Muscle layer of colon (tissue), 2 donors: ENCODE measurements around the gene TNS4.

Experiments
- H3K27ac ChIP-seq: one replicate; pipeline ENCODE4 v1.7.0; 2013; ENCODE audit warnings: low read depth, mild to moderate bottlenecking, low read length, moderate library complexity
- H3K27me3 ChIP-seq, 2 donors: one replicate each; pipeline ENCODE4 v1.7.0; 2013; ENCODE audit warnings: low read length in 2 of 2, mild to moderate bottlenecking in 2 of 2; ENCODE audit not compliant: insufficient read depth in 2 of 2, control insufficient read depth in 1 of 2
- H3K36me3 ChIP-seq: one replicate; pipeline ENCODE4 v1.7.0; 2013; ENCODE audit warnings: mild to moderate bottlenecking, low read length; ENCODE audit not compliant: insufficient read depth
- H3K4me1 ChIP-seq: one replicate; pipeline ENCODE4 v1.7.0; 2013; ENCODE audit warnings: mild to moderate bottlenecking, low read length; ENCODE audit not compliant: insufficient read depth
- H3K4me3 ChIP-seq, 2 donors: one replicate each; pipeline ENCODE4 v1.7.0; 2013; ENCODE audit warnings: low read length in 2 of 2, low read depth in 1 of 2, mild to moderate bottlenecking in 1 of 2, moderate library complexity in 1 of 2
- H3K9ac ChIP-seq: one replicate; pipeline ENCODE4 v1.7.0; 2013; ENCODE audit warnings: low read length
- H3K9me3 ChIP-seq: one replicate; pipeline ENCODE4 v1.7.0; 2013; ENCODE audit warnings: mild to moderate bottlenecking, low read length
- donor health status: abdominal sarcoma.
- donor health status: Adenocarcinoma of cecum.

The TNS4 gene

DNA sequence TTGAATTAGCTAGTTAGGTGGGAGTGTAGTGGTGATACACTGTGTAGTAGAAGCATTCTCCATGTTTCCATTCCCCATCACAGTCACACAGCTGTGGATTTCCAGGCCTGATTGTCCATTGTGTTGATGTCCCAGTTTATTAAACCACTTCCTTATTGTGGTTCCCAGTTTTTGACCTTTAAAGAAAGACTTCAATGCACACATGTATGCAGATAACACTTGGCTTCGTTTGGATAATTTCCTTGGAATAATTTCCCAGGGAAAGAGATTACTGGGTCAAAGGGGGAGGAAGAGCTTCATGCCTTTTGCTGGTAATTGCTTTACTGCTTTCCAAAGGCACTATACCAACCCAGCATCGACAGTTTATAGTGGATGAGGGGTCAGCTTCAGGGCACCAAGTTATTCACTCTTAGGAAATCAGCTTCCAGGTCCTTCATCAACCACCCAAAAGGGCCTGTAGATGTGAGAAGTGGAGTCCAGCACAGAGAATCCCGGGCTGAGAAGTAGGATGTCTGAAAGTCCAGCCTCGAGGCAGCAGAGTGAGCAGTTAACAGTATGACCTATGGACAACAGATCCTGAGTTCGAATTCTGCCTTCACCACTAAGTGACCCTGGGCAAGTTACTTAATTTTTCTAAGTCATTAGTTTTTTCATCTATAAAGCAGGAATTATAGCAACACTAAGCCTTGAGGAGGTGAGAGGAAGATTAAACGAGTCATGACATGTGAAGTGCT, 31.3 kb upstream of the TNS4 start:
- H3K4me3 ChIP-seq = no peak overlapping the region
- no peaks in the 10 kb centered on the region for H3K36me3 ChIP-seq
- no peaks in the 10 kb centered on the region for H3K9me3 ChIP-seq
- H3K9ac ChIP-seq = peak overlapping the region; percentile 45
- no peaks in the 10 kb centered on the region for H3K27me3 ChIP-seq
- H3K4me1 ChIP-seq = peaks cover 41% of the 10 kb centered on the region
- H3K27ac ChIP-seq = peak overlapping the region; percentile 4

DNA sequence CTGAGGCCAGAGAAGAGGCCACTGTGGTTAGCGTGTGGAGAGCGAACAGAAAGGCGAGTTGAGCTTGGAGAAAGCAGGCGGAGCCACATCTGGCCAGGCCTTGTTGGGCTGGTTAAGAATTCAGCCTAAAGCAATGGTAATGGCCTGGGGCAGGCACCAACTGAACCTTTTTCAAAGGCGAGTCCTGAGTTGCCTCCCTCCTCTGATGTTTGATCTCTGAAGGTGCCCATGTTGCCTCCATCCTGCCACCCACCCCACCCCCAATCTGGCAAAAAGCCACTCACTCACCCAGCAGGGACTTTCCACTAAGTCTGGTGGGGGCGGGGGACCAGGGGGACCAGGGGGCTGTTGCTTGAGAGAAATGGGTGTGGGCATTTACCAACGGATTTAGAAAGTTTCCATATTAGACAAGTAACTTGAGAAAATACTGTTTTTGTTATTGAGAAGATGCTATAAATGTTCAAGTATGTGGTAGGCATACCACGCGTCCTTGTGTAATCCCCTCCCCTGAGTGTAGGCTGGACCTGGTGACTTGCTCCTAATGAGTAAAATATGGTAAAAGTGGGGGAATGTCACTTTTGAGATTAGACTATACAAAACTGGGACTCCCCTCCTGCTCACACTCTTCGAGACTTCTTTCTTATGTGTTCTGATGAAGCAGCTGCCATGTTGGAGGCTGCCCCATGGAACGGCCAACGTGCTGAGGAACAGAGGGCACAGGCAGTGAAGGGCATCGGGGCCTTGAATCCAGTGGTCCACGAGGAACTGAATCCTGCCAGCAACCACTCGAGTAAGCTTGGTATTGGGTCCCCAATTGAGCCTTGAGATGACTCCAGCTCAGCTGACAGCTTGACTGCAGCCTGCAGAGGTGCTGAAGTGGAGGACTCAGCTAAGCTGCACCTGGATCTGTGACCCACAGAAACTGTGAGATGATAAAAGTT, 29.9 kb upstream of the TNS4 start:
- H3K9me3 ChIP-seq = no peaks in the 10 kb centered on the region
- no peak overlapping the region for H3K9ac ChIP-seq
- H3K27ac ChIP-seq = no peak overlapping the region
- peaks cover 29% of the 10 kb centered on the region for H3K4me1 ChIP-seq
- H3K36me3 ChIP-seq = no peaks in the 10 kb centered on the region
- no peaks in the 10 kb centered on the region for H3K27me3 ChIP-seq
- no peak overlapping the region for H3K4me3 ChIP-seq

DNA sequence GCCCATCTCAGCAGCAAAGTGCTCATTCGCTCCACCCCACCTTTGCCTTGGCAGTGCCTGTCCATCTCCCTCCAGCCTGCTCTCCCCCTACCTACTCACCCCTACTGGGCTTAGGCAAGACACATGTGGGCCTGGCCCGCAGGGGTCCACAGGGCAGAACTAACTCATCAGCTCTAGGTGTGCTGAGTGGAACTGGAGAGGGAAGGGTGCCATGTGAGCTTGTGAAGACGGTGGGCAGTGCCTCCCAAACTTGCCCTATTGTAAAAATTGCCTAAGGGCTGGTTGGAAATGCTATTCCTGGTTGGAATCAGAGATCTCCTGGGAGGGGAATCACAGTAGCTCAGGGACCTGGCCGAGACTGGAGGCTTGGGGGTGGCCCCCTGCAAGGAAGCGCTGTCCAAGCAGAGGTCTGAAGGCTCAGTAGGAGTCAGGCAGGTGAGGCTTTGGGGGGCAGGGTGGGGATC, 29.1 kb upstream of the TNS4 start:
- Histone ChIP-seq H3K27me3 (no peaks in the 10 kb centered on the region), H3K4me1 (peaks cover 21% of the 10 kb centered on the region), H3K9ac (no peak overlapping the region), H3K9me3 (no peaks in the 10 kb centered on the region), H3K4me3 (no peak overlapping the region), H3K27ac (no peak overlapping the region), H3K36me3 (no peaks in the 10 kb centered on the region)

DNA sequence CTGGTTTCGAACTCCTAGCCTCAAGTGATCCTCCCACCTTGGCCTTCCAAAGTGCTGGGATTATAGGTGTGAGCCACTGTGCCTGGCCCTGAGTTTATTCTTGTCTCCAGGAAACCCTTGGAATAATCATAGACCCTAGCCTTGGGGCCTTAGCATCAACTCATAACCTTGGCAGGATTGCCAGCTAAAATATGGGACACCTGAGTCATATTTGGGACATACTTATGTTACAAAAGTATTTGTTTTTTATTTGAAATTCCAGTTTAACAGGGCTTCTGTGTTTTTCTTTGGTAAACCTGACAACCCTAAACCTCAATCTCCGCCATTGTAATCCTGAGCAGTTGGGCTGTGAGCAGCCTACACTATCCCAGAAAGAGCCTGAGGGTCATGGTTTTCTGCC, 28.6 kb upstream of the TNS4 start:
- Histone ChIP-seq H3K9ac (no peak overlapping the region), H3K36me3 (no peaks in the 10 kb centered on the region), H3K4me3 (no peak overlapping the region), H3K9me3 (no peaks in the 10 kb centered on the region), H3K27me3 (no peaks in the 10 kb centered on the region), H3K4me1 (peaks cover 20% of the 10 kb centered on the region), H3K27ac (no peak overlapping the region)

DNA sequence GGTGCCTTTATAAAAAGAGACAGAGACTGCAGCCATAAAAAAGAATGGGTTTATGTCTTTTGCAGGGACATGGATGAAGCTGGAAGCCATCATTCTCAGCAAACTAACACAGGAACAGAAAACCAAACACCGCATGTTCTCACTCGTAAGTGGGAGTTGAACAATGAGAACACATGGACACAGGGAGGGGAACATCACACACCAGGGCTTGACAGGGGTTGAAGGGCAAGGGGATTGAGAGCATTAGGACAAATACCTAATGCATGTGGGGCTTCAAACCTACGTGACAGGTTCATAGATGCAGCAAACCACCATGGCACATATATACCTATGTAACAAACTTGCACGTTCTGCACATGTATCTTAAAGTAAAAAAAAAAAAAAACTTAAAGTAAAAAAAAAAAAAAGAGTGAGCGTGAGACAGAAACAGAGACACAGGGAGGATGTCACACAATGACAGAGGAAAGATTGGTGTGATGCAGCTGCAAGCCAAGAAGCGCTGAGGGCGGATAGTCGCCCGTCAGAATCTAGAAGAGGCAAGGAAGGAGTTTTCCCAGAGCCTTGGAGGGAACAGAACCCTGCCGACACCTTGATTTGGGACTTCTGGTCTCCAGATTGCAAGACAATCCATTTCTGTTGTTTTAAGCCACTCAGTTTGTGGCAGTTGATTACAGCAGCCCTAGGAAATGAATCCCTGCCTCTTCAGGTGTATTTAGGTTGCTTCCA, 27.4 kb upstream of the TNS4 start:
- Histone ChIP-seq H3K36me3 (no peaks in the 10 kb centered on the region), H3K4me3 (no peak overlapping the region), H3K9ac (no peak overlapping the region), H3K9me3 (no peaks in the 10 kb centered on the region), H3K27ac (no peak overlapping the region), H3K4me1 (peaks cover 19% of the 10 kb centered on the region), H3K27me3 (no peaks in the 10 kb centered on the region)

DNA sequence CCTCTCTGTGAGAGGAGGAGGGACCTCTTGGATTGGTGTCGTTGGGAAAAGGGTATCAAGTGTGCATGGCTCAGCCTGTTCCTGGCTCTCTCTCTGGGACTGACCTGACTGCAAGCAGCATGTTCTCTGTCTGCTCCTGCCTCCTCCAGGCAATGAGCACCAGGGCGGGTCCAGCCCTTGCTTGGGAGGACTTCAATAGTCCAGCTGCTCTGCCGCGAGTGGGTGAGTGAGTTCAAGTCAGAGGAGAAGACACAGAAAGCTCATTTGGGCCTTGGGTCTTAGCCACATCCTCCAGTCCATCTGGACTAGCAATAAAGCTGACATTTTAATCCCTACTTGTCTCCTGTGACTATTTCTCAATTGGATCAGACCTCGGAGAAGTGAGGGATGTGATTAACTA, 25.2 kb upstream of the TNS4 start:
- Histone ChIP-seq H3K4me1 (no peaks in the 10 kb centered on the region), H3K9me3 (no peaks in the 10 kb centered on the region), H3K9ac (no peak overlapping the region), H3K27me3 (no peaks in the 10 kb centered on the region), H3K36me3 (no peaks in the 10 kb centered on the region), H3K4me3 (no peak overlapping the region), H3K27ac (no peak overlapping the region)

DNA sequence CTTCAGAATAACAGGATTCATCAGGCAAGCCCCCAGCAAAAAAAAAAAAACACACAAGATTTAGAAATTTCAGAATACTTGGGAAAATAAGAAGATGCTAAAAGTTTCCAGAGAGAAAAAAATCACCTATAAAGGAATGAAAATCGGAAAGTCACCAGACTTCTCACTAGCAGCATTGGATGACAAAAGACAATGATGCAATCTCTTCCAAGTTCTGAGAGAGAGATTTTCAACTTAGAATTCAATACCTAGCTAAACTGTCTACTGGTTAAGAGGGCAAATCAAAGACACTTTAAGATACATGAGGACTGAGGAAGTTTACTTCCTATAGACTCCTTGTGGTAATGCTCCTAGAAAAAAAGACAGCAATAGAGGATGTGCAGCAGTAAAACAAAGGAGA, 23.9 kb upstream of the TNS4 start:
- no peaks in the 10 kb centered on the region for H3K9me3 ChIP-seq

DNA sequence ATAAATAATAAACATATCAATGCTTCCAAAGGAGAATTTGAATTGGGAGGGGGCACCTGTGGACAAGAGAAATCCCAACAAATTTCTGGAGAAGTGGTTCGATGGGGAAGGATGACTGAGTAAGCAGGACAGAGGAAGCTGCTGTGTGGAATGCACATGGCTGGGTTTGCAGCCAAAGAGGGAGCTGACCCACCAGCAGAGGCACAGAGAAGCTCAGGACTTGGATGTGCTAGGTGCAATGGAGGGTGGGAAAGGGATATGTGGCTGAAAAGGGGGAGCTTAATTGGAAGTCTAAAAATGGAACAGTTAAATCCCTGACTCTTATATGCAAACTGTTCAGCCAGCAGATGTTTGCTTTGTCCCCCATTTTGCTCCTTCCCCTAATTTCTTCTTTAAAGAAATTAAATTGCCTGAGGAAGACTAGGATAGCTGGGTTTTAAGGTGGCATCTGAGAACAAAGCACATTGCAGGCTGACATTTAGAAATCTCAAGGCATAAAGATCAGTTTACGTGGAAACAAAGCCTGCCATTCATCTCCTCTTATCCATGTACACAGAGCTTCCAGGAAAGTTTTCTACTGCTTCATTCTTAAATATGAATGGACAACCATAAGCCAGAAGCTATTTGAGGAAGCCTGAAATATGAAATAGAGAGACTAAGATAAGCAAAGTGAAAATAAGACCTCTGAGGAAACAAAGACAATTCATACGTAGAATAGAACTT, 23.0 kb upstream of the TNS4 start:
- H3K27ac ChIP-seq = no peak overlapping the region
- no peaks in the 10 kb centered on the region for H3K36me3 ChIP-seq
- H3K9ac ChIP-seq = no peak overlapping the region
- H3K27me3 ChIP-seq = no peaks in the 10 kb centered on the region
- H3K4me3 ChIP-seq = no peak overlapping the region
- no peaks in the 10 kb centered on the region for H3K4me1 ChIP-seq
- no peaks in the 10 kb centered on the region for H3K9me3 ChIP-seq

More for the DNA sequence above, 23.9 kb upstream of the TNS4 start:
- no peaks in the 10 kb centered on the region for H3K27me3 ChIP-seq
- no peaks in the 10 kb centered on the region for H3K36me3 ChIP-seq
- no peaks in the 10 kb centered on the region for H3K4me1 ChIP-seq
- H3K27ac ChIP-seq = no peak overlapping the region
- H3K4me3 ChIP-seq = no peak overlapping the region
- no peak overlapping the region for H3K9ac ChIP-seq

DNA sequence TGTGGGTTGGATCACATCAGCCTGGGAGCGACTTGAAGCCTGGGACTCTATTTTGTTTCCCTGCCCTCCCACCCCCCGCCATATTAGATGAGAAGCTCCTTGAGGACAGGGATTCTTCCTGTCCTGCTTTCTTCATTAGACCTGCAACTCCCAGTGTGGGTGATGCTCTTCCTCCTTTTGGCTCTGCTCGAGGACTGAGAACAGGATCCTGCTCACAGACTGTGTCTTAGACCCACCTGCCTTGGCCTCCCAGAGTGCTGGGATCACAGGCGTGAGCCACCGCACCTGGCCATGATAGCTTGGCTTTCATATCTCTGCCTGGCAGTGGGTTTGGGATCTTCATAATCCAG, 21.5 kb upstream of the TNS4 start:
- H3K27ac ChIP-seq = no peak overlapping the region
- H3K4me1 ChIP-seq = no peaks in the 10 kb centered on the region
- no peaks in the 10 kb centered on the region for H3K27me3 ChIP-seq
- no peaks in the 10 kb centered on the region for H3K9me3 ChIP-seq
- no peaks in the 10 kb centered on the region for H3K36me3 ChIP-seq
- H3K4me3 ChIP-seq = no peak overlapping the region
- H3K9ac ChIP-seq = no peak overlapping the region

DNA sequence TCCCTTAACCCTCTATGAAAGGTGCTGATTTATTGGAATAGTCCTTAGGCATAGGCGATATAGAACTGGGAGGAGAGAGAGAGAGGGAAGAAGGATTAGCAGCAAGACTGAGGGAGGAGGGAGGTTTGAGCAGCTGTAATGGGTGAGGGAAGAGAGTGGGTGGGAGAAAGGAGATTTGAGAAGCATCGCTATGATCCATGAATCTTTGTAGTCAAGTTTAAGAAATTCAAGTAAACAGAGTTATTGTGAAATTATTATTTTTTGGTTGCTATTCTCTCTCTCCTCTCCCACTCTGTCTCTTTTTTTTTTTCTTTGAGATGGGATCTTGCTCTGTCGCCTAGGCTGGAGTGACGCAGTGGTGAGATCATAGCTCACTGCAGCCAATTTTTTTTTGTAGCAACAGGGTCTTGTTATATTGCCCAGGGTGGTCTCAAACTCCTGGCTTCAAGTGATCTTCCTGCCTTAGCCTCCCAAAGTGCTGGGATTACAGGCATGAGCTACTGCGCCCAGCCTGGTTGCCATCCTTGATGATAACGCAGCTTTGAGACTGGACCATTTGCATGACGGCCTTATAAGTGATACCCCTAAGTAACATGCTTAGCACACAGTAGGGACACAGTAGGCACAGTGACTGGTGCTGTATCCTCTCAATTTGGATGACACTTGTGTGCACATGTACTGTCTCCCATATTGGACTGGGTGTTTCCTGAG, 21.0 kb upstream of the TNS4 start:
- Histone ChIP-seq H3K27me3 (no peaks in the 10 kb centered on the region), H3K4me3 (no peak overlapping the region), H3K36me3 (no peaks in the 10 kb centered on the region), H3K9me3 (no peaks in the 10 kb centered on the region), H3K27ac (no peak overlapping the region), H3K4me1 (no peaks in the 10 kb centered on the region), H3K9ac (no peak overlapping the region)
